T-helper 1 cell treated with Interleukin-12 subunit alpha and Interleukin-12 subunit beta and Interleukin-4 antibody, amounts not matched to agents 30 μg/mL and 1 μg/mL, for 36 hours (primary cell): ENCODE measurements around the gene XK.
A peak's percentile ranks its signal among the peaks of the same experiment; 100 is the strongest.
"Not testable (repeated sequence)": the region's sequence is repeated elsewhere in the genome, so short reads cannot be mapped to it uniquely, and the experiment has no call there.

ENCODE experiments used
- H3K27ac Mint-ChIP-seq: one replicate; pipeline ENCODE4 v1.8.0; 2021; ENCODE audit warnings: mild to moderate bottlenecking, mixed read lengths
- H3K27me3 Mint-ChIP-seq: one replicate; pipeline ENCODE4 v1.8.0; 2021; ENCODE audit warnings: low read depth, mixed read lengths
- H3K36me3 Mint-ChIP-seq: one replicate; pipeline ENCODE4 v1.8.0; 2021; ENCODE audit warnings: low read depth, mixed read lengths
- H3K4me1 Mint-ChIP-seq: one replicate; pipeline ENCODE4 v1.8.0; 2021; ENCODE audit warnings: low read depth, mixed read lengths
- H3K4me3 Mint-ChIP-seq: one replicate; pipeline ENCODE4 v1.8.0; 2021; ENCODE audit warnings: mild to moderate bottlenecking, moderate library complexity, mixed read lengths
- H3K9me3 Mint-ChIP-seq: one replicate; pipeline ENCODE4 v1.8.0; 2021; ENCODE audit warnings: mixed read lengths

XK gene

GRCh38 chrX:37754516-37754915, 68.9 kb downstream of the XK start:
- Mint-ChIP-seq H3K4me3 (no peak overlapping the region), H3K27ac (no peak overlapping the region), H3K9me3 (peaks cover 4% of the 10 kb centered on the region), H3K27me3 (no peaks in the 10 kb centered on the region), H3K36me3 (peaks cover 3% of the 10 kb centered on the region), H3K4me1 (peaks cover 6% of the 10 kb centered on the region)

GRCh38 chrX:37755025-37755424, 69.4 kb downstream of the XK start:
- Mint-ChIP-seq H3K27ac (no peak overlapping the region), H3K4me1 (peaks cover 6% of the 10 kb centered on the region), H3K27me3 (no peaks in the 10 kb centered on the region), H3K36me3 (peaks cover 3% of the 10 kb centered on the region), H3K9me3 (peaks cover 4% of the 10 kb centered on the region), H3K4me3 (no peak overlapping the region)

- Mint-ChIP-seq H3K4me1 (no peaks in the 10 kb centered on the region), H3K27me3 (no peaks in the 10 kb centered on the region), H3K27ac (no peak overlapping the region), H3K9me3 (no peaks in the 10 kb centered on the region), H3K4me3 (no peak overlapping the region), H3K36me3 (peaks cover 2% of the 10 kb centered on the region)
Measured at GRCh38 chrX:37757082-37757481, 71.5 kb downstream of the XK start.

- Mint-ChIP-seq H3K9me3 (no peaks in the 10 kb centered on the region), H3K27ac (no peak overlapping the region), H3K4me1 (peaks cover 3% of the 10 kb centered on the region), H3K4me3 (no peak overlapping the region), H3K27me3 (no peaks in the 10 kb centered on the region), H3K36me3 (peaks cover 2% of the 10 kb centered on the region)
Measured at GRCh38 chrX:37759351-37759750, 73.8 kb downstream of the XK start.

GRCh38 chrX:37759878-37760418, 74.4 kb downstream of the XK start:
- H3K4me1 Mint-ChIP-seq: peaks cover 3% of the 10 kb centered on the region
- H3K27ac Mint-ChIP-seq: no peak overlapping the region

GRCh38 chrX:37763400-37763799, 77.8 kb downstream of the XK start:
- Mint-ChIP-seq H3K4me1 (peaks cover 10% of the 10 kb centered on the region), H3K36me3 (no peaks in the 10 kb centered on the region), H3K27ac (no peak overlapping the region), H3K27me3 (no peaks in the 10 kb centered on the region), H3K9me3 (no peaks in the 10 kb centered on the region), H3K4me3 (no peak overlapping the region)

More at GRCh38 chrX:37759878-37760418, 74.4 kb downstream of the XK start:
- Mint-ChIP-seq H3K9me3 (no peaks in the 10 kb centered on the region), H3K4me3 (no peak overlapping the region), H3K36me3 (peaks cover 2% of the 10 kb centered on the region), H3K27me3 (no peaks in the 10 kb centered on the region)

GRCh38 chrX:37765507-37765906, 79.9 kb downstream of the XK start:
- Mint-ChIP-seq H3K27me3 (no peaks in the 10 kb centered on the region), H3K4me3 (no peak overlapping the region), H3K36me3 (no peaks in the 10 kb centered on the region), H3K9me3 (no peaks in the 10 kb centered on the region), H3K27ac (no peak overlapping the region), H3K4me1 (peaks cover 10% of the 10 kb centered on the region)

GRCh38 chrX:37767430-37767829, 81.8 kb downstream of the XK start:
- no peaks in the 10 kb centered on the region for H3K9me3 Mint-ChIP-seq
- H3K4me1 Mint-ChIP-seq: peaks cover 10% of the 10 kb centered on the region
- H3K27me3 Mint-ChIP-seq: no peaks in the 10 kb centered on the region
- no peak overlapping the region for H3K27ac Mint-ChIP-seq
- no peak overlapping the region for H3K4me3 Mint-ChIP-seq
- no peaks in the 10 kb centered on the region for H3K36me3 Mint-ChIP-seq

- H3K4me1 Mint-ChIP-seq, H3K9me3 Mint-ChIP-seq, H3K4me3 Mint-ChIP-seq, H3K27ac Mint-ChIP-seq, H3K27me3 Mint-ChIP-seq, H3K36me3 Mint-ChIP-seq: not testable (repeated sequence)
Measured at GRCh38 chrX:37768866-37769265, 83.3 kb downstream of the XK start.

GRCh38 chrX:37776283-37776986, 90.8 kb downstream of the XK start:
- Mint-ChIP-seq H3K27me3 (no peaks in the 10 kb centered on the region), H3K36me3 (no peaks in the 10 kb centered on the region), H3K4me1 (peaks cover 20% of the 10 kb centered on the region), H3K4me3 (no peak overlapping the region), H3K27ac (peak overlapping the region; percentile 41), H3K9me3 (no peaks in the 10 kb centered on the region)

GRCh38 chrX:37776987-37777325, 91.4 kb downstream of the XK start:
- Mint-ChIP-seq H3K9me3 (no peaks in the 10 kb centered on the region), H3K36me3 (no peaks in the 10 kb centered on the region), H3K4me3 (peak overlapping the region; percentile 6), H3K4me1 (peaks cover 20% of the 10 kb centered on the region), H3K27ac (peak overlapping the region; percentile 41), H3K27me3 (no peaks in the 10 kb centered on the region)

- no peaks in the 10 kb centered on the region for H3K9me3 Mint-ChIP-seq
- peaks cover 20% of the 10 kb centered on the region for H3K4me1 Mint-ChIP-seq
- no peak within 1 kb of the TSS for H3K4me3 Mint-ChIP-seq
- H3K27ac Mint-ChIP-seq: no peak within 1 kb of the TSS
- H3K36me3 Mint-ChIP-seq: no peaks in the 10 kb centered on the region
- H3K27me3 Mint-ChIP-seq: no peaks in the 10 kb centered on the region
Measured at GRCh38 chrX:37779857-37780256, 94.3 kb downstream of the XK start, which contains the start of gene CYBB. Gene CYBB, plus strand, starts transcription at chrX:37780059. Its CDS starts 19 bp downstream, at chrX:37780078.

- peaks cover 13% of the 10 kb centered on the region for H3K4me1 Mint-ChIP-seq
- H3K27ac Mint-ChIP-seq: no peak overlapping the region
- H3K27me3 Mint-ChIP-seq: no peaks in the 10 kb centered on the region
- H3K4me3 Mint-ChIP-seq: no peak overlapping the region
- no peaks in the 10 kb centered on the region for H3K9me3 Mint-ChIP-seq
- no peaks in the 10 kb centered on the region for H3K36me3 Mint-ChIP-seq
Measured at GRCh38 chrX:37781081-37781480, 95.5 kb downstream of the XK start.
